ENCODE measurements around the gene SMYD5. TPM values are rescaled to one million over a fixed set of nuclear protein-coding genes. Genes with fewer than 3 reads are reported as not detected.
A peak's percentile ranks its signal among the peaks of the same experiment; 100 is the strongest.

Gene SMYD5
- polyA plus RNA-seq, 1 of the 3 experiments (the other 2 are of a cell fraction) = 21.4 TPM

GRCh38 chr2:73233154-73233931 is 19.3 kb downstream of the SMYD5 start, which contains the start of gene PRADC1 (continued):
- TF ChIP-seq ZBTB33 (IDR thresholded peaks at IDR 0.05; ENCODE audit: borderline replicate concordance, low read depth) = no peak
- TF ChIP-seq GABPA (IDR thresholded peaks at IDR 0.05; ENCODE audit: low read depth) = peak; percentile 31; the same call in 1 of the 2 replicates
- no peak for TF ChIP-seq EP300 (IDR thresholded peaks at IDR 0.05; ENCODE audit: borderline replicate concordance in 1 of 2, low read depth in 1 of 2, low read length in 1 of 2)
- TF ChIP-seq USF2 (IDR thresholded peaks at IDR 0.05; ENCODE audit: borderline replicate concordance, low read depth, low read length) = no peak
- TF ChIP-seq RCOR1 (IDR thresholded peaks at IDR 0.05; ENCODE audit: low read length) = 0 out of 2 replicates have a peak, but pooled peaks have one; percentile 23

GRCh38 chr2:73233932-73234832 is 20.1 kb downstream of the SMYD5 start, which contains the start of gene CCT7:
Gene CCT7 (plus strand): TSS chr2:73234308. CDS start chr2:73234379, 71 bp downstream.
- no peaks in the 10 kb centered on the region for H3K9me2 ChIP-seq
- POLR2A ChIA-PET = interaction anchor here (0.9 to 2.7 kb wide), 14 partner anchors 9 to 503 kb away, joined by 3 to 13 read pairs (median 4); partner anchors contain the start of genes ALMS1, SMYD5 and TPRKB
- peak within 1 kb of the TSS; percentile 96 to 99 for H3K4me3 ChIP-seq (ENCODE audit: low read depth in 2 of 2, low read length in 1 of 2)
- H3K36me3 ChIP-seq (replicated peaks in 1 of 2; ENCODE audit: control insufficient read depth in 1 of 2, insufficient read depth in 2 of 2, low read length in 1 of 2) = peaks cover 5 to 17% of the 10 kb centered on the region in 2 experiments
- peak within 1 kb of the TSS; percentile 91 to 95 for H3K27ac ChIP-seq (ENCODE audit: low read depth in 2 of 2, low read length in 1 of 2)
- under 1% methylated on average over 24 of the region's 69 CpGs for WGBS (ENCODE audit: low lambda C conversion rate)
- peaks cover 0 to 23% of the 10 kb centered on the region in 2 experiments; a peak in 3 of 4 replicates for H3K4me1 ChIP-seq (ENCODE audit: control insufficient read depth in 1 of 2, insufficient read depth in 2 of 2, low read depth in 1 of 2, low read length in 1 of 2)
- H3K27me3 ChIP-seq (ENCODE audit: insufficient read depth) = no peaks in the 10 kb centered on the region
- peaks cover 9% of the 10 kb centered on the region for H3F3A ChIP-seq (replicated peaks; ENCODE audit: insufficient read depth)
- peak within 1 kb of the TSS; percentile 98 for H3K4me2 ChIP-seq
- peaks cover 51% of the 10 kb centered on the region for H3K79me2 ChIP-seq (ENCODE audit: insufficient read depth)
- no peaks in the 10 kb centered on the region for H3K9me3 ChIP-seq
- H3K9ac ChIP-seq = peak within 1 kb of the TSS; percentile 96
- H4K20me1 ChIP-seq (ENCODE audit: insufficient read depth) = peaks cover 40% of the 10 kb centered on the region
- DNase-seq = peak; percentile 91
- H2AFZ ChIP-seq (ENCODE audit: low read depth) = peak within 1 kb of the TSS; percentile 90
- CTCF ChIA-PET = interaction anchor here (0.7 to 4.4 kb wide), 9 partner anchors 10 to 58 kb away, joined by 3 to 27 read pairs (median 4); partner anchors contain the start of genes EGR4 and SMYD5
- TF ChIP-seq SIN3A (IDR thresholded peaks at IDR 0.05; ENCODE audit: borderline replicate concordance, low read depth, low read length) (peak; percentile 61; the same call in 1 of the 2 replicates), CTCF (IDR thresholded peaks at IDR 0.05) (no peak), NRF1 (IDR thresholded peaks at IDR 0.05; ENCODE audit: low read depth, low read length) (no peak), MAX (IDR thresholded peaks at IDR 0.05; ENCODE audit: low read depth) (peak; percentile 93), MXI1 (IDR thresholded peaks at IDR 0.05; ENCODE audit: low read depth, low read length) (peak; percentile 85), RAD21 (IDR thresholded peaks at IDR 0.05; ENCODE audit: low read length) (no peak), POLR2AphosphoS5 (IDR thresholded peaks at IDR 0.05; ENCODE audit: low read depth, low read length) (peak; percentile 98), GATA2 (CRISPR knock-in tag; IDR thresholded peaks at IDR 0.05) (no peak), SMC3 (IDR thresholded peaks at IDR 0.05; ENCODE audit: low read depth, low read length) (no peak), USF1 (IDR thresholded peaks at IDR 0.05; ENCODE audit: borderline replicate concordance, low read depth) (no peak), ELF1 (IDR thresholded peaks at IDR 0.05) (peak; percentile 73), GABPA (IDR thresholded peaks at IDR 0.05; ENCODE audit: low read depth) (peak; percentile 90), FOXJ3 (CRISPR knock-in tag; IDR thresholded peaks at IDR 0.05) (peak; percentile 71; the same call in 1 of the 2 replicates), JUND (IDR thresholded peaks at IDR 0.05) (no peak), YY1 (IDR thresholded peaks at IDR 0.05; ENCODE audit: low read depth) (peak; percentile 60; the same call in 1 of the 2 replicates), EP300 (IDR thresholded peaks at IDR 0.05; ENCODE audit: borderline replicate concordance in 1 of 2, low read depth in 1 of 2, low read length in 1 of 2) (peak; percentile 30 to 48; a peak in 1 of 4 replicates), TAF1 (IDR thresholded peaks at IDR 0.05; ENCODE audit: borderline replicate concordance, low read depth, low read length) (peak; percentile 99), TCF12 (IDR thresholded peaks at IDR 0.05) (peak; percentile 56; the same call in 1 of the 2 replicates)

All from SK-N-SH (cell line).